Cardiac fibroblast (primary cell): Measurements from ENCODE around the gene RASAL1.

ENCODE experiments used
- DNase-seq, 2 donors: peaks; one replicate each; pipeline versions ENCODE4 v3.0.0 to v3.0.0-alpha.2; 2010; ENCODE audit warnings: low read depth in 2 of 2
- H3K4me3 ChIP-seq, 2 donors: replicated peaks in 1 of 2; 1 replicate in 1 of 2; 2 replicates in 1 of 2; pipeline ENCODE4 v1.5.1; 2011; ENCODE audit warnings: low read depth in 2 of 2, low read length in 2 of 2, mild to moderate bottlenecking in 2 of 2, moderate library complexity in 1 of 2
- TF ChIP-seq, protein P1 (sequence below): IDR thresholded peaks from one replicate; pipeline ENCODE4 v1.5.1; 2011; ENCODE audit warnings: low read depth, mild to moderate bottlenecking, low read length, inconsistent platforms

The RASAL1 gene

DNA sequence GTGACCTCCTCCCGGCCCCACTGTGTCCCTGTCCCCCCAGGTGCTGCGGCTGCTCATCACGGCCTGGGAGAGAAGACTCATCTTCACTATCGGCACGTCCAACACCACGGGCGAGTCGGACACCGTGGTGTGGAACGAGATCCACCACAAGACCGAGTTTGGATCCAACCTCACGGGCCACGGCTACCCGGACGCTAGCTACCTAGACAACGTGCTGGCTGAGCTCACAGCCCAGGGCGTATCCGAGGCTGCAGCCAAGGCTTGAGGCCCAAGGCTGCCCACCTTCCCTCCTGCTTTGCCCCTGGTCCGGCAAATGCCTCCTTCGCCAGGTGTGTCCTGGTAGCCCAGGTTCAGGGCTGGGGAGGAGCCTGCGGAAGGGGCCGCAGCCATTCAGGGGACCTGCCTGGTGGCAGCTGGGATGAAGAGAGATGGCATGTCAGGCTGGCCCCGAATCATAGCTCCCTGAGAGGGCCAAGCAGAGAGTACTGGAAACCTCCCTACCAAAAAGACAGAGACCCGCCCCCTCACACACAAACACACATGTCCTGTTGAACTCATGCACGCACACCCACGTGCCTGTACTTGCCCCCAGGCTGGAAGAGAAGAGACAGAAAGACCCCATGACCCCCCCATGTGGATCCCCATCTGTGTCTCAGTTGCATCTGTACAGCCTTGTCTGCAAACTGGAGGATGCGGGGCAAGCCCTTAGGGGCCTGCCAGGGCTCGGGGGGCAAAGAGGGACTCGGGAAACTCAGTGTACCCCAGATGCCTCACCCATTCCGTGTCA is 38.7 kb downstream of the RASAL1 start:
- H3K4me3 ChIP-seq, result no peak overlapping the region
- TF ChIP-seq, protein P1, sequence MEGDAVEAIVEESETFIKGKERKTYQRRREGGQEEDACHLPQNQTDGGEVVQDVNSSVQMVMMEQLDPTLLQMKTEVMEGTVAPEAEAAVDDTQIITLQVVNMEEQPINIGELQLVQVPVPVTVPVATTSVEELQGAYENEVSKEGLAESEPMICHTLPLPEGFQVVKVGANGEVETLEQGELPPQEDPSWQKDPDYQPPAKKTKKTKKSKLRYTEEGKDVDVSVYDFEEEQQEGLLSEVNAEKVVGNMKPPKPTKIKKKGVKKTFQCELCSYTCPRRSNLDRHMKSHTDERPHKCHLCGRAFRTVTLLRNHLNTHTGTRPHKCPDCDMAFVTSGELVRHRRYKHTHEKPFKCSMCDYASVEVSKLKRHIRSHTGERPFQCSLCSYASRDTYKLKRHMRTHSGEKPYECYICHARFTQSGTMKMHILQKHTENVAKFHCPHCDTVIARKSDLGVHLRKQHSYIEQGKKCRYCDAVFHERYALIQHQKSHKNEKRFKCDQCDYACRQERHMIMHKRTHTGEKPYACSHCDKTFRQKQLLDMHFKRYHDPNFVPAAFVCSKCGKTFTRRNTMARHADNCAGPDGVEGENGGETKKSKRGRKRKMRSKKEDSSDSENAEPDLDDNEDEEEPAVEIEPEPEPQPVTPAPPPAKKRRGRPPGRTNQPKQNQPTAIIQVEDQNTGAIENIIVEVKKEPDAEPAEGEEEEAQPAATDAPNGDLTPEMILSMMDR, result no peak
- no peak for DNase-seq

DNA sequence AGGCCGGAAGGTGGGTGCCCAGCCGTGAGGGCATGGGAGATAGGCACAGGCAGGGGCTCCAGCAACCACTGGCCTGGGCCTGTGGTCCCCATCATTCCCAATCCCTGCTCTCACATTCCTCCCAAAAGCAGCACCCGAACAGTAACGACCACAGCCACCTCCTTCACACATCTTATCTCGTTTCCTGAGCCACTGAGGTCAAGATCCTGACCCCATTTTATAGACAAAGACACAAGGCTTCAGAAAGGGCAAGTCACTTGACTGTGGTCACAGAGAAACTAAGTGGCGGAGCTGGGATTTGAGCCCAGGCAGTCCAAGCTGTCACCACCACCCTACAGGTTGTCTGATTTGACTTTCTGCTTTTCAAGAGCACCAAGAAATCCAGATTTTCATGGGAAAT is 40.2 kb downstream of the RASAL1 start:
- DNase-seq, result no peak
- TF ChIP-seq, protein P1, result no peak
- H3K4me3 ChIP-seq, result no peak overlapping the region

DNA sequence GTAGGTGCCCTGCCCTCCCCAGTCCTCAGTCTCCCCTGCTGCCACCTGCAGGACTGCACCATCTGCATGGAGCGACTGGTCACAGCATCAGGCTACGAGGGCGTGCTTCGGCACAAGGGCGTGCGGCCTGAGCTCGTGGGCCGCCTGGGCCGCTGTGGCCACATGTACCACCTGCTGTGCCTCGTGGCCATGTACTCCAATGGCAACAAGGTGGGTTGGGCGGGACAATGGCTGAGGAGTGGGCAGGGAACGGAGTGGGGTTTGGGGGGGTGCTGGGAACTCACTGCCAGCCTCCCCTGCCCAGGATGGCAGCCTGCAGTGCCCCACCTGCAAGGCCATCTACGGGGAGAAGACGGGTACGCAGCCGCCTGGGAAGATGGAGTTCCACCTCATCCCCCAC is 40.8 kb downstream of the RASAL1 start:
- DNase-seq, result no peak
- H3K4me3 ChIP-seq, result no peak overlapping the region
- TF ChIP-seq, protein P1, result no peak

DNA sequence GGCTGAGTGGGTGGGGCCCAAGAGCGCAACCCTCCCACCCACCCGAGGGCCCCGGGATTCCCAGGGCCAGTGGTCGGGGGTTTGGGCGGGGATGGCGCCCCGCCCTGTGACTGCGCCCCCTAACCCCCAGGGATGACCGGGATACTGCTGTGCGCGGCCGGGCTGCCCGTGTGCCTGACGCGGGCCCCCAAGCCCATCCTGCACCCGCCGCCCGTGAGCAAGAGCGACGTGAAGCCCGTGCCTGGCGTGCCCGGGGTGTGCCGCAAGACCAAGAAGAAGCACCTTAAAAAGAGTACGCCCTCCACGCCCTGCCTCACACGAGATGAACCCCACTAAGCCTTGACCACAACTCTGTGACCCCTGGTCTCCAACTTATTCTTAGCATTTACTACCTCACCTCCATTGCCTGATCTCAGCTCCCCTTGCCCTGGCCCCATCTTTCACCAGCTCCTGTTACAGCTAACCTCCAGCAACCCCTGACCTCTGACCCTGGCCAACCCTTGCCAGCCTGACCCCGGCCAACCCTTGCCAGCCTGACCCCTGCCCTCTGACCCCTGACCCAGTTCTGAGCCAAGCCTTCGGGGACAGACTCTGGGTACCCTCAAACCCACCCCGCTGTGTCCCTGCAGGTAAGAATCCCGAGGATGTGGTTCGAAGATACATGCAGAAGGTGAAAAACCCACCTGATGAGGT is 42.0 kb downstream of the RASAL1 start:
- TF ChIP-seq, protein P1, result no peak
- H3K4me3 ChIP-seq, result no peak overlapping the region

DNA sequence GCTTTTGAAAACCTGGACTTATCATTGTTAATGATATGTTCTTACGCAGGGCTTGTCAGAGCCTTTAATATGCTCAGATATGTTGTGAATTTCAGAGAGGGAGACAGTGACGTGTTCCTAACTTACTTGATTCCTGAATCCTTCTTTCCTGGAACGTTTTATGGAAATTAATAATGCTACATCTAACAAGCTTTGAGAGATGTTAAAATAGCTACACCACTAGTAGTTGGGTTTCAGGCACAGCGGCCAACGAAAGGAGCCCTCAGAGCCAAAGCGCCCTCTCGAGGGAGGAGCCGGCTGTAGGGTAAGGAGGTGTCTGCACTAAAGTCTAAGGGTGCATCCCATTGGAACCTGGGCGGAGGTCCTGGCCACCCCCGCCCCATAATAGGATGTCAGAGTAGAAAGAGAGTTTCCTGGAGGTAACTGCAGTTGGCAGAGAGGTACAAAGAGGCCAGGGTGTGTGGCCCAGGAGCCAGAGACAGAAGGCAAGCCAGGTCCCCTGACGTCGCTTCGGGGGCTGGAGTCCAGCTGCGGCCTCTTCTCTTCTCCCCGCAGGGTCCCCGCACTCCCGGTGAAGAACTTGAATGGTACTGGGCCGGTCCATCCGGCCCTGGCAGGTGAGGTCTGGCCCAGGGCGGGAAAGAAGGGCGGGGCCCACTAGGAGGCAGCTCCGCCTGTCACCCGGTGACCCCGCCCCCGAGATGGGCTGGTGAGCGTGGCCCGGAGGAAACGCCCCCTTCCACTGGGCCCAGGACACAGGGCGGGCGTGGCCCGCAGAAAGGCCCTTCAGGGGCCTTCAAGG is 42.8 kb downstream of the RASAL1 start:
- no peak overlapping the region for H3K4me3 ChIP-seq
- TF ChIP-seq, protein P1, result peak; percentile 15
- peak in 1 of 2 donors; percentile 9 for DNase-seq

More for the DNA sequence above, 42.0 kb downstream of the RASAL1 start:
- no peak for DNase-seq

DNA sequence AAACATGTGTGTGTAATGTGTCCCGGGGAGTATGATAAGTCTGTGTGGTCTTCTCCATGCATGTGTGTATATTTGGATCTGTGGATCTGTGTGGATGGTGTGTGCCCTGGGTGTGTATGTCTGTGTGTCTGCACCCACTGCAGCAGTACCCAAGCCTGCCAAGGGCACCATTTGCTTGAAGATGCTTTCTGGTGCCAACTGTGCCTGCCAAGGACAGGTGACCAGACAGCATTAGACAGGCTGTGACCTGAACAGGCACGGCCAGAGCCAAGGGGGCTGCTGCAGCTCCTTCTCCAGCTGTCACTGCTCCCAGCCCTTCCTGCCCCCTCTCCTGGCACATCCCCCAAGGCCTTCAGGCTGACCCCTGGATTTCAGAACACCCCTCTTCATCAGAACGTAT is 44.1 kb downstream of the RASAL1 start:
- TF ChIP-seq, protein P1, result no peak
- no peak for DNase-seq
- H3K4me3 ChIP-seq, result no peak overlapping the region
